Hepatocyte (in vitro differentiated cells): ENCODE results near the gene ZNF638. TPM values are rescaled to one million over a fixed set of nuclear protein-coding genes. Genes with fewer than 3 reads are reported as not detected.

Experiments used
- DNase-seq: peaks from one replicate; pipeline ENCODE4 v3.0.0-alpha.2; 2016; ENCODE audit warnings: low spot score
- H2AFZ ChIP-seq: fragments of 200-600 bp; sonication (generic); 2 replicates; pipeline ENCODE4 v1.6.0; 2016; ENCODE audit warnings: antibody characterized with exemption, mild to moderate bottlenecking
- H3K27ac ChIP-seq: fragments of 200-600 bp; sonication (generic); 2 replicates; pipeline ENCODE4 v1.5.1; 2016; ENCODE audit warnings: mild to moderate bottlenecking
- H3K27me3 ChIP-seq: fragments of 200-600 bp; sonication (generic); 2 replicates; pipeline ENCODE4 v1.6.1; 2016
- H3K36me3 ChIP-seq: fragments of 200-600 bp; sonication (generic); replicated peaks from 2 replicates; pipeline ENCODE4 v1.5.1; 2016; ENCODE audit warnings: low read depth; ENCODE audit not compliant: insufficient read depth
- H3K4me1 ChIP-seq: fragments of 200-600 bp; sonication (generic); 2 replicates; pipeline ENCODE4 v1.5.1; 2016; ENCODE audit warnings: mild to moderate bottlenecking, moderate library complexity; ENCODE audit not compliant: insufficient read depth
- H3K4me2 ChIP-seq: fragments of 200-600 bp; sonication (generic); 2 replicates; pipeline ENCODE4 v1.6.0; 2016
- H3K4me3 ChIP-seq: fragments of 200-600 bp; sonication (generic); 2 replicates; pipeline ENCODE4 v1.5.1; 2016; ENCODE audit warnings: mild to moderate bottlenecking
- H3K79me2 ChIP-seq: fragments of 200-600 bp; sonication (generic); 2 replicates; pipeline ENCODE4 v1.6.0; 2017; ENCODE audit warnings: mild to moderate bottlenecking
- H3K9me2 ChIP-seq: fragments of 200-600 bp; sonication (generic); replicated peaks from 2 replicates; pipeline ENCODE4 v1.6.0; 2017; ENCODE audit warnings: mild to moderate bottlenecking; ENCODE audit not compliant: insufficient read depth
- H3K9me3 ChIP-seq: fragments of 200-600 bp; sonication (generic); 2 replicates; pipeline ENCODE4 v1.5.1; 2016; ENCODE audit warnings: low read depth, mild to moderate bottlenecking
- H4K20me1 ChIP-seq: fragments of 200-600 bp; sonication (generic); 2 replicates; pipeline ENCODE4 v1.6.0; 2016; ENCODE audit warnings: mild to moderate bottlenecking; ENCODE audit not compliant: insufficient read depth, poor library complexity, severe bottlenecking
- CTCF ChIP-seq: fragments of 200-600 bp; sonication (generic); IDR thresholded peaks from 2 replicates; pipeline ENCODE4 v1.5.1; 2016; ENCODE audit warnings: antibody characterized with exemption, mild to moderate bottlenecking; ENCODE audit not compliant: poor library complexity
- EZH2 ChIP-seq: fragments of 200-600 bp; sonication (generic); IDR thresholded peaks from 2 replicates; pipeline ENCODE4 v1.6.1; 2016; ENCODE audit warnings: antibody characterized with exemption, mild to moderate bottlenecking, borderline replicate concordance
- EZH2phosphoT487 ChIP-seq: fragments of 200-600 bp; sonication (generic); IDR thresholded peaks from one replicate; pipeline ENCODE4 v1.6.1; 2018; ENCODE audit warnings: antibody characterized with exemption, mild to moderate bottlenecking, low read depth, moderate library complexity; ENCODE audit not compliant: unreplicated experiment, severe bottlenecking
- WGBS: methylation state at CpG from one replicate; pipeline ENCODE4 v1.1.6; 2016; ENCODE audit warnings: low lambda C conversion rate; ENCODE audit errors: missing lambda C conversion rate; 5-methylcytosine and 5-hydroxymethylcytosine counted together
- polyA plus RNA-seq: library from polyadenylated mRNA; unstranded; fragments of >200 nt; fragmentation: Nextera tagmentation; extraction: Ambion mirVana; gene quantifications from 2 replicates; pipeline ENCODE4 v1.2.1, GENCODE V29; 2016
- total RNA-seq: library from RNA; depleted of rRNA; stranded (reverse); fragments of >200 nt; gene quantifications from 2 replicates; pipeline ENCODE4 v1.2.3, GENCODE V29; 2014

Gene ZNF638
- total and polyA plus RNA-seq, 2 experiments from 2014 or later = 41.2 to 141 TPM

GRCh38 chr2:71417300-71418202 is 86.0 kb downstream of the ZNF638 start:
- Histone ChIP-seq H3K27ac (peak overlapping the region; percentile 90), H3K79me2 (peaks cover 6% of the 10 kb centered on the region), H3K4me3 (peak overlapping the region; percentile 50), H3K4me1 (peaks cover 7% of the 10 kb centered on the region), H3K36me3 (no peaks in the 10 kb centered on the region), H3K27me3 (no peaks in the 10 kb centered on the region), H3K9me2 (no peaks in the 10 kb centered on the region), H2AFZ (peak overlapping the region; percentile 83), H4K20me1 (no peaks in the 10 kb centered on the region), H3K4me2 (peak overlapping the region; percentile 80), H3K9me3 (no peaks in the 10 kb centered on the region)
- 3% methylated on average over 5 of the region's 16 CpGs for WGBS
- peak; percentile 6 for DNase-seq
- TF ChIP-seq CTCF (no peak), EZH2phosphoT487 (no peak), EZH2 (no peak)

GRCh38 chr2:71419145-71419544 is 87.6 kb downstream of the ZNF638 start:
- Histone ChIP-seq H3K4me1 (peaks cover 7% of the 10 kb centered on the region), H3K9me2 (no peaks in the 10 kb centered on the region), H3K4me3 (no peak overlapping the region), H3K27ac (no peak overlapping the region), H3K4me2 (no peak overlapping the region), H3K36me3 (no peaks in the 10 kb centered on the region), H4K20me1 (no peaks in the 10 kb centered on the region), H2AFZ (no peak overlapping the region), H3K27me3 (no peaks in the 10 kb centered on the region), H3K79me2 (peaks cover 6% of the 10 kb centered on the region), H3K9me3 (no peaks in the 10 kb centered on the region)
- DNase-seq = no peak
- TF ChIP-seq EZH2 (no peak), EZH2phosphoT487 (no peak), CTCF (no peak)
- 90% methylated on average over 4 of the region's 4 CpGs for WGBS

GRCh38 chr2:71419976-71420375 is 88.4 kb downstream of the ZNF638 start:
- no peaks in the 10 kb centered on the region for H3K27me3 ChIP-seq
- H3K4me2 ChIP-seq = no peak overlapping the region
- no peak overlapping the region for H3K4me3 ChIP-seq
- no peak overlapping the region for H3K27ac ChIP-seq
- H3K9me3 ChIP-seq = no peaks in the 10 kb centered on the region
- peaks cover 7% of the 10 kb centered on the region for H3K4me1 ChIP-seq
- no peaks in the 10 kb centered on the region for H3K36me3 ChIP-seq
- no peaks in the 10 kb centered on the region for H3K9me2 ChIP-seq
- H4K20me1 ChIP-seq = no peaks in the 10 kb centered on the region
- H3K79me2 ChIP-seq = peaks cover 7% of the 10 kb centered on the region
- no peak for DNase-seq
- WGBS = 100% methylated on average over 1 of the region's 1 CpG
- no peak for TF ChIP-seq CTCF
- TF ChIP-seq EZH2 = no peak
- TF ChIP-seq EZH2phosphoT487 = no peak
- H2AFZ ChIP-seq = no peak overlapping the region
